GM06990 (cell line): ENCODE data around the gene STX7.

Source experiments
- DNase-seq: peaks from one replicate; pipeline ENCODE4 v3.0.0-alpha.2; 2011; ENCODE audit not compliant: insufficient read length; ENCODE audit errors: extremely low read depth
- H3K27me3 ChIP-seq: replicated peaks from 2 replicates; pipeline ENCODE4 v1.6.0; 2011; ENCODE audit warnings: low read length; ENCODE audit not compliant: control insufficient read depth, insufficient read depth
- H3K36me3 ChIP-seq: 2 replicates; pipeline ENCODE4 v1.5.1; 2011; ENCODE audit warnings: low read length; ENCODE audit not compliant: control insufficient read depth, insufficient read depth
- H3K4me3 ChIP-seq: replicated peaks from 2 replicates; pipeline ENCODE4 v1.5.1; 2011; ENCODE audit warnings: low read depth, mild to moderate bottlenecking, control low read depth, low read length
- TF ChIP-seq, protein P1 (sequence below): IDR thresholded peaks from 2 replicates; pipeline ENCODE4 v1.5.1; 2011; ENCODE audit warnings: low read length, control low read depth, mild to moderate bottlenecking, inconsistent platforms; ENCODE audit not compliant: insufficient read depth, poor library complexity, severe bottlenecking

Gene STX7

GRCh38 chr6:132400555-132400882 is 112.4 kb downstream of the STX7 start:
- Histone ChIP-seq H3K4me3 (peak overlapping the region; percentile 90), H3K36me3 (no peaks in the 10 kb centered on the region), H3K27me3 (no peaks in the 10 kb centered on the region)
- no peak for DNase-seq
- TF ChIP-seq, protein P1, sequence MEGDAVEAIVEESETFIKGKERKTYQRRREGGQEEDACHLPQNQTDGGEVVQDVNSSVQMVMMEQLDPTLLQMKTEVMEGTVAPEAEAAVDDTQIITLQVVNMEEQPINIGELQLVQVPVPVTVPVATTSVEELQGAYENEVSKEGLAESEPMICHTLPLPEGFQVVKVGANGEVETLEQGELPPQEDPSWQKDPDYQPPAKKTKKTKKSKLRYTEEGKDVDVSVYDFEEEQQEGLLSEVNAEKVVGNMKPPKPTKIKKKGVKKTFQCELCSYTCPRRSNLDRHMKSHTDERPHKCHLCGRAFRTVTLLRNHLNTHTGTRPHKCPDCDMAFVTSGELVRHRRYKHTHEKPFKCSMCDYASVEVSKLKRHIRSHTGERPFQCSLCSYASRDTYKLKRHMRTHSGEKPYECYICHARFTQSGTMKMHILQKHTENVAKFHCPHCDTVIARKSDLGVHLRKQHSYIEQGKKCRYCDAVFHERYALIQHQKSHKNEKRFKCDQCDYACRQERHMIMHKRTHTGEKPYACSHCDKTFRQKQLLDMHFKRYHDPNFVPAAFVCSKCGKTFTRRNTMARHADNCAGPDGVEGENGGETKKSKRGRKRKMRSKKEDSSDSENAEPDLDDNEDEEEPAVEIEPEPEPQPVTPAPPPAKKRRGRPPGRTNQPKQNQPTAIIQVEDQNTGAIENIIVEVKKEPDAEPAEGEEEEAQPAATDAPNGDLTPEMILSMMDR, result no peak

DNA sequence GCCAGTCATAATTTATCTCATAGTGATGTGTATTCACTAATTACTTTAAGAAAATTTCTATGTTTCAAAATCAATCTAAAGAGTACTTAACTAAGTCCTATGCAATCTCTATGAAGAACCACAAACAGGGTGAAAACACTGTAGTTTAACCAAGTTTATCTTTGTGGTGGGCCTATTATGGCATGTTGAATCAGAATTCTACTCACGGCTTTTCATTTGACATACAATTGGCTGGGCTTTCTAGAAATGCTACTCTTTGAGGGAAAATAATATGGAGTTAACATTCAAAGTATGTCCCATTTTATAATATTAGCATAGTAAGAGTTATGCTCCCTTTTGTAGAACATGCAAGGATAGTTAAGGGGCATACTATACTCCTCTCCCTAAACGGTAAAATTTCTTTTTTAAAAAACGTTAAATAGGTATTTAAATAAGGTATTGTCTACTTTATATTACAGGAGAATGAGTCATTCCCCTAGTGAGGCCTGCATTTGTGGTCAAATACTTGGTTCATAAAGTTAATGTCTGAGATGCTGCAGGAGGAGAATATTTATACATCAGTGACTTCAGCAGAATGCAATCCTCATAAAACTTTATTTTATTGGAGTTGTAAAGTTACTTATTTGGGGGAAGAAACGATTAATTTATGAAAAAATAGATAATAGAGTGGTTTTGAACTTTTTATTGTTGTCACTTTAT is 113.4 kb downstream of the STX7 start:
- Histone ChIP-seq H3K4me3 (peak overlapping the region; percentile 90), H3K27me3 (no peaks in the 10 kb centered on the region), H3K36me3 (no peaks in the 10 kb centered on the region)
- DNase-seq, result no peak
- TF ChIP-seq, protein P1, result no peak
